HG02642 (cell line): Measurements from ENCODE around the gene MRPL30.
"Not testable (repeated sequence)": the region's sequence is repeated elsewhere in the genome, so short reads cannot be mapped to it uniquely, and the experiment has no call there.

ENCODE experiments used
- ATAC-seq: cut with Tn5 transposase; IDR thresholded peaks from one replicate; pipeline ENCODE4 v1.9.1; 2021; ENCODE audit warnings: mild to moderate bottlenecking; ENCODE audit not compliant: unreplicated experiment, poor library complexity

The MRPL30 gene

GRCh38 chr2:99183025-99183424 is 2.0 kb downstream of the MRPL30 start:
- ATAC-seq, result no peak

GRCh38 chr2:99184811-99185210 is 3.8 kb downstream of the MRPL30 start:
- ATAC-seq, result no peak

GRCh38 chr2:99187011-99187410 is 6.0 kb downstream of the MRPL30 start:
- ATAC-seq, result no peak

GRCh38 chr2:99188357-99188756 is 7.4 kb downstream of the MRPL30 start:
- no peak for ATAC-seq

GRCh38 chr2:99190548-99190947 is 9.6 kb downstream of the MRPL30 start:
- no peak for ATAC-seq

GRCh38 chr2:99192364-99192763 is 11.4 kb downstream of the MRPL30 start:
- not testable (repeated sequence) for ATAC-seq

GRCh38 chr2:99198103-99198841 is 17.3 kb downstream of the MRPL30 start:
- ATAC-seq, result no peak

- no peak for ATAC-seq
Measured at GRCh38 chr2:99200076-99200800, 19.3 kb downstream of the MRPL30 start.

GRCh38 chr2:99201959-99202678 is 21.1 kb downstream of the MRPL30 start:
- no peak for ATAC-seq

- ATAC-seq, result no peak
Measured at GRCh38 chr2:99205491-99205890, 24.5 kb downstream of the MRPL30 start.

- ATAC-seq, result no peak
Measured at GRCh38 chr2:99216096-99216495, 35.1 kb downstream of the MRPL30 start.

GRCh38 chr2:99217929-99218501 is 37.0 kb downstream of the MRPL30 start:
- no peak for ATAC-seq

- not testable (repeated sequence) for ATAC-seq
Measured at GRCh38 chr2:99233177-99233576, 52.2 kb downstream of the MRPL30 start.

GRCh38 chr2:99238599-99238998 is 57.6 kb downstream of the MRPL30 start:
- ATAC-seq, result no peak

- no peak for ATAC-seq
Measured at GRCh38 chr2:99240431-99240830, 59.4 kb downstream of the MRPL30 start.

- no peak for ATAC-seq
Measured at GRCh38 chr2:99242151-99242550, 61.2 kb downstream of the MRPL30 start.
